B cell (primary cell): Measurements from ENCODE around the gene RIMBP2. TPM values are rescaled to one million over a fixed set of nuclear protein-coding genes. Genes with fewer than 3 reads are reported as not detected.

Experiments used
- ATAC-seq: fragments of 200-7000 bp; cut with Tn5 transposase; one replicate; pipeline ENCODE4 v1.10.0; 2021; ENCODE audit warnings: low read depth, mild to moderate bottlenecking, moderate number of reproducible peaks, moderate library complexity
- CTCF ChIA-PET: fragments of 350-600 bp; sonication (Branson Sonifier 250); formaldehyde crosslinking; loops from one replicate; lab custom pipeline; 2021; ENCODE audit warnings: antibody characterized with exemption, inconsistent platforms; lab: Charles Lee
- POLR2A ChIA-PET: fragments of 350-600 bp; sonication (Branson Sonifier 250); formaldehyde crosslinking; loops from one replicate; lab custom pipeline; 2021; ENCODE audit warnings: antibody characterized with exemption; lab: Charles Lee
- DNase-seq: peaks from one replicate; pipeline ENCODE4 v3.0.0; 2013
- H2AFZ ChIP-seq: 2 replicates; pipeline ENCODE4 v1.6.1; 2012; ENCODE audit warnings: mild to moderate bottlenecking, low read depth, low read length; ENCODE audit not compliant: insufficient read depth, poor library complexity, severe bottlenecking
- H3K27ac ChIP-seq, 2 donors: 1 replicate in 1 of 2; 2 replicates in 1 of 2; pipeline ENCODE4 v1.5.1; 2012 to 2013; ENCODE audit warnings: low read length in 2 of 2, mild to moderate bottlenecking in 2 of 2, moderate library complexity in 1 of 2
- H3K27me3 ChIP-seq, 4 experiments: fragments of 200-600 bp in 1 of 4; sonication (generic) in 1 of 4; replicated peaks in 1 of 4; 1 replicate in 2 of 4; 2 replicates in 2 of 4; pipeline versions ENCODE4 v1.6.1 to v1.7.0; 2013 to 2016; ENCODE audit warnings: low read length in 3 of 4, mild to moderate bottlenecking in 2 of 4, mixed read lengths in 1 of 4, moderate library complexity in 1 of 4; ENCODE audit not compliant: insufficient read depth in 4 of 4, control insufficient read depth in 3 of 4; ENCODE audit errors: control extremely low read depth in 1 of 4
- H3K36me3 ChIP-seq, 2 experiments: replicated peaks in 1 of 2; 1 replicate in 1 of 2; 2 replicates in 1 of 2; pipeline versions ENCODE4 v1.6.1 to v1.7.1; 2013; ENCODE audit warnings: low read length in 1 of 2; ENCODE audit not compliant: insufficient read depth in 2 of 2, control insufficient read depth in 1 of 2; ENCODE audit errors: control extremely low read depth in 1 of 2, extremely low read depth in 1 of 2
- H3K4me1 ChIP-seq, 2 donors: fragments of 200-600 bp in 1 of 2; sonication (generic) in 1 of 2; 1 replicate in 1 of 2; 2 replicates in 1 of 2; pipeline versions ENCODE4 v1.5.1 to v1.6.1; 2013 to 2017; ENCODE audit warnings: low read length in 2 of 2; ENCODE audit not compliant: control insufficient read depth in 2 of 2, insufficient read depth in 2 of 2
- H3K4me2 ChIP-seq: replicated peaks from 2 replicates; pipeline ENCODE3; 2012; ENCODE audit warnings: mild to moderate bottlenecking, low read depth, low read length; ENCODE audit not compliant: poor library complexity, severe bottlenecking
- H3K4me3 ChIP-seq, 5 experiments: fragments of 200-600 bp in 1 of 5; sonication (generic) in 1 of 5; 1 replicate in 3 of 5; 2 replicates in 2 of 5; pipeline versions ENCODE4 v1.5.1 to v1.7.0; 2011 to 2016; ENCODE audit warnings: low read length in 4 of 5, mild to moderate bottlenecking in 4 of 5, low read depth in 2 of 5, control low read depth in 1 of 5, moderate library complexity in 1 of 5; ENCODE audit not compliant: insufficient read depth in 1 of 5; ENCODE audit errors: control extremely low read depth in 1 of 5, extremely low read depth in 1 of 5
- H3K79me2 ChIP-seq: fragments of 200-600 bp; sonication (generic); one replicate; pipeline ENCODE4 v1.6.0; 2016; ENCODE audit warnings: low read length; ENCODE audit not compliant: control insufficient read depth, insufficient read depth
- H3K9ac ChIP-seq: fragments of 200-600 bp; sonication (generic); 2 replicates; pipeline ENCODE4 v1.6.1; 2017; ENCODE audit warnings: mild to moderate bottlenecking, low read length, moderate library complexity
- H3K9me3 ChIP-seq, 3 donors: one replicate each; pipeline versions ENCODE4 v1.6.1 to v1.7.1; 2013; ENCODE audit warnings: low read length in 2 of 3; ENCODE audit not compliant: control insufficient read depth in 2 of 3, insufficient read depth in 1 of 3; ENCODE audit errors: control extremely low read depth in 1 of 3
- H4K20me1 ChIP-seq: 2 replicates; pipeline ENCODE4 v1.6.0; 2012; ENCODE audit warnings: mild to moderate bottlenecking, low read length; ENCODE audit not compliant: insufficient read depth, control insufficient read depth, poor library complexity, severe bottlenecking
- H3K27ac Mint-ChIP-seq: one replicate; pipeline ENCODE4 v1.8.0; 2021; ENCODE audit warnings: mixed read lengths
- H3K27me3 Mint-ChIP-seq: one replicate; pipeline ENCODE4 v1.8.0; 2021; ENCODE audit warnings: mixed read lengths
- H3K4me1 Mint-ChIP-seq: one replicate; pipeline ENCODE4 v1.8.0; 2021; ENCODE audit warnings: mixed read lengths
- H3K4me3 Mint-ChIP-seq: one replicate; pipeline ENCODE4 v1.8.0; 2021; ENCODE audit warnings: mixed read lengths
- H3K9me3 Mint-ChIP-seq: one replicate; pipeline ENCODE4 v1.8.0; 2022; ENCODE audit warnings: mixed read lengths; ENCODE audit not compliant: insufficient read depth
- CTCF ChIP-seq: fragments of 200-600 bp; IDR thresholded peaks from one replicate; pipeline ENCODE4 v1.8.0; 2022; ENCODE audit warnings: antibody characterized with exemption, mild to moderate bottlenecking
- EZH2 ChIP-seq: IDR thresholded peaks from 2 replicates; pipeline ENCODE4 v1.6.1; 2012; ENCODE audit warnings: borderline replicate concordance, low read depth, mild to moderate bottlenecking, moderate library complexity, low read length; ENCODE audit not compliant: insufficient read depth, poor library complexity, severe bottlenecking
- WGBS: methylation state at CpG from one replicate; pipeline ENCODE4 v1.1.5; 2013; ENCODE audit warnings: missing lambda C conversion rate; ENCODE audit not compliant: insufficient coverage; 5-methylcytosine and 5-hydroxymethylcytosine counted together
- intact Hi-C: fragments of 100-400 bp; cut with micrococcal nuclease; formaldehyde crosslinking; loops from one replicate; pipeline ENCODE4 v1.10.0; 2022
- polyA plus RNA-seq: library from polyadenylated mRNA; depleted of rRNA; stranded (reverse); fragments of >200 nt; gene quantifications from 2 replicates; pipeline ENCODE4 v1.2.3, GENCODE V29; 2012
- total RNA-seq, 2 donors: library from RNA; stranded (reverse); fragments of 120-200 nt in 1 of 2; gene quantifications; 1 replicate in 1 of 2; 2 replicates in 1 of 2; pipeline versions ENCODE4 v1.2.3 to v1.2.4, GENCODE V29; 2013 to 2022

Gene RIMBP2
- total and polyA plus RNA-seq, 2 donors (not counting 1 experiment from before 2014, with no cell fraction given) = not detected

DNA sequence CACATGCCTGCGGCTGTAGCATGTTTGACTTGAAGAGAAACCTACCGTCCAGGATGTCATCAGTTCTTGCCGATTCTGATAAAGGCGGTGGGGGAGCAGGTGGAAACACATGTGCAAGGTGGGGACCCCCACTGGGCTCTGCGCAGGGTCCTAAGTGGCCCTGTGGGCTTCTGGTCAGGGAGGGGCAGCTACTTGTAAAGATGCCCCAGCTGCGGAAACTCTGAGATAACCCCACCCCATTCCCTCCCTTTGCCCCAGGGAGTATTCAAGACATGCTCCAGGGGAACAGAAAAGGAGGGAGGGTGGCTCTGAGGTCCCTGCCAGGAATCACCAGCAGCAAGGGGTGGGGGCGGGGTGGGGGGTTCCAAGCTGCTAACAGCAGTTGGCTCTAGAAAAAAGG lies 310.8 kb downstream of the RIMBP2 start:
- Histone ChIP-seq H3K4me2 (no peak overlapping the region), H3K4me1 (no peaks in the 10 kb centered on the region), H3K79me2 (no peaks in the 10 kb centered on the region), H4K20me1 (no peaks in the 10 kb centered on the region), H3K9me3 (peaks cover 0 to 16% (median 0%) of the 10 kb centered on the region in 3 donors), H3K9ac (no peak overlapping the region), H3K27me3 (no peaks in the 10 kb centered on the region), H2AFZ (no peak overlapping the region), H3K36me3 (no peaks in the 10 kb centered on the region), H3K4me3 (no peak overlapping the region), H3K27ac (no peak overlapping the region)
- ChIA-PET CTCF (no interaction called here), POLR2A (no interaction called here)
- no peak for ATAC-seq
- 82% methylated on average over 5 of the region's 7 CpGs for whole genome bisulfite sequencing
- H3K27ac Mint-ChIP-seq = no peak overlapping the region
- no peaks in the 10 kb centered on the region for H3K9me3 Mint-ChIP-seq
- no peaks in the 10 kb centered on the region for H3K27me3 Mint-ChIP-seq
- no peak overlapping the region for H3K4me3 Mint-ChIP-seq
- H3K4me1 Mint-ChIP-seq = no peaks in the 10 kb centered on the region
- intact Hi-C loops = no loop called here
- TF ChIP-seq CTCF (no peak), EZH2 (no peak)
- no peak for DNase-seq

GRCh38 chr12:130401703-130402102 lies 314.4 kb downstream of the RIMBP2 start:
- Histone ChIP-seq H3K4me1 (no peaks in the 10 kb centered on the region), H4K20me1 (no peaks in the 10 kb centered on the region)

More at GRCh38 chr12:130401703-130402102, 314.4 kb downstream of the RIMBP2 start:
- H3K27ac Mint-ChIP-seq = no peak overlapping the region
- POLR2A ChIA-PET = no interaction called here
- Histone ChIP-seq H3K4me3 (no peak overlapping the region), H3K27me3 (no peaks in the 10 kb centered on the region), H3K27ac (no peak overlapping the region), H2AFZ (no peak overlapping the region), H3K36me3 (no peaks in the 10 kb centered on the region), H3K9ac (no peak overlapping the region), H3K9me3 (peaks cover 0 to 3% (median 0%) of the 10 kb centered on the region in 3 donors), H3K4me2 (no peak overlapping the region), H3K79me2 (no peaks in the 10 kb centered on the region)
- WGBS = 97% methylated on average over 4 of the region's 6 CpGs
- no peaks in the 10 kb centered on the region for H3K4me1 Mint-ChIP-seq
- no peak for ATAC-seq
- H3K9me3 Mint-ChIP-seq = no peaks in the 10 kb centered on the region
- TF ChIP-seq EZH2 = no peak
- TF ChIP-seq CTCF = no peak
- no peak for DNase-seq
- H3K4me3 Mint-ChIP-seq = no peak overlapping the region
- intact Hi-C loops = no loop called here
- CTCF ChIA-PET = no interaction called here
- no peaks in the 10 kb centered on the region for H3K27me3 Mint-ChIP-seq
